Activated CD8-positive, alpha-beta T cell treated with anti-CD3 and anti-CD28 coated beads for 36 hours (primary cell): ENCODE results near the gene EPB41L2. TPM values are rescaled to one million over a fixed set of nuclear protein-coding genes. Genes with fewer than 3 reads are reported as not detected.

ENCODE experiments used
- ATAC-seq: fragments of 200-7000 bp; cut with Tn5 transposase; one replicate; pipeline ENCODE4 v1.10.0; 2021; ENCODE audit warnings: mild to moderate bottlenecking, moderate library complexity
- CTCF ChIA-PET: fragments of 350-600 bp; sonication (Branson Sonifier 250); formaldehyde crosslinking; loops from one replicate; lab custom pipeline; 2021; ENCODE audit warnings: antibody characterized with exemption; lab: Charles Lee
- POLR2A ChIA-PET: fragments of 350-600 bp; sonication (Branson Sonifier 250); formaldehyde crosslinking; loops from one replicate; lab custom pipeline; 2021; ENCODE audit warnings: antibody characterized with exemption; lab: Charles Lee
- DNase-seq: peaks from one replicate; pipeline ENCODE4 v3.0.0-alpha.2; 2020
- H3K27ac Mint-ChIP-seq: one replicate; pipeline ENCODE4 v1.8.0; 2021; ENCODE audit warnings: mild to moderate bottlenecking, mixed read lengths
- H3K27me3 Mint-ChIP-seq: one replicate; pipeline ENCODE4 v1.8.0; 2021; ENCODE audit warnings: mixed read lengths
- H3K36me3 Mint-ChIP-seq: one replicate; pipeline ENCODE4 v1.8.0; 2021; ENCODE audit warnings: low read depth, mixed read lengths
- H3K4me1 Mint-ChIP-seq: one replicate; pipeline ENCODE4 v1.8.0; 2021; ENCODE audit warnings: low read depth, mixed read lengths
- H3K4me3 Mint-ChIP-seq: one replicate; pipeline ENCODE4 v1.8.0; 2021; ENCODE audit warnings: mild to moderate bottlenecking, moderate library complexity, mixed read lengths
- H3K9me3 Mint-ChIP-seq: one replicate; pipeline ENCODE4 v1.8.0; 2021; ENCODE audit warnings: mixed read lengths
- intact Hi-C: fragments of 100-400 bp; cut with micrococcal nuclease; formaldehyde crosslinking; loops from one replicate; pipeline ENCODE4 v1.10.0; 2022
- total RNA-seq, 2 experiments: library from RNA; stranded (reverse); gene quantifications; one replicate each; pipeline ENCODE4 v1.2.3, GENCODE V29; 2021
- TF ChIP-seq, protein P1 (sequence below): fragments of 200-600 bp; IDR thresholded peaks from one replicate; pipeline ENCODE4 v1.8.0; 2022; ENCODE audit warnings: antibody characterized with exemption, mild to moderate bottlenecking

The EPB41L2 gene
- total RNA-seq, 2 experiments from 2014 or later = 30.6 to 33.3 TPM

DNA sequence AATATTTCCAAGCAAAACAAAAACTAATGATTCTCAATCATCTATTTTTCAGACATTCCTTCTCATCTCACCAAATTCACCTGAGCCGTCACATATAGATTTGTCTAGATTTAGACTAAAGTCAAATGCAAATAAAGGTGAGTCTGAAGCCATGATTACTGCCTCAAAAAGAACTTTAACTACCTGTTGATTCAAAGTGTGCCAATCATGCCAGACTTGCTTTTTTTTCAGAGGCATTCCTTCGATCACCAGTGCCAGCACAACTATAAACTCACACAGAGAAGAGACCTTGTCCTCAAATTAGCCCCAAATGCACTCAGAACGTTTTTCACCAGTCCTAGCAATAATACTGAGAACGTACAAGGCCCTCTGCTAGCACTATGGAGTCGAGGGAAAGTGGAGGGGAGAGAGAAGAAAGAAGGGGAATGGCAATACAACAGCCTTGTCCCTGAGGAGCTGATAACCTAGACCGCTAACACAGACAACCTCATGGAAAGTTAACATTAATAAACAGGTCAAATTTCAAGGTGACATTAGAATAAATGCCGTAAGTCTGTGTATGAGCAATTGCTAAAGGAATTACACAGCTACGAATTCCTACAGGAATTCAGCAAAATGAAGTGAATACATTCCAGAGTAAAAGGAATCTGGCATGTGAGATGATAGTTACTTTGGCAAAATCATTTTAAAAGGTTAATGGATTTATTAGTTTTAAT lies 60.9 kb downstream of the EPB41L2 start:
- Mint-ChIP-seq H3K27ac (no peak overlapping the region), H3K9me3 (peaks cover 5% of the 10 kb centered on the region), H3K27me3 (no peaks in the 10 kb centered on the region), H3K36me3 (peaks cover 4% of the 10 kb centered on the region), H3K4me1 (no peaks in the 10 kb centered on the region), H3K4me3 (no peak overlapping the region)
- ATAC-seq = no peak
- ChIA-PET POLR2A (no interaction called here), CTCF (no interaction called here)
- TF ChIP-seq, protein P1, sequence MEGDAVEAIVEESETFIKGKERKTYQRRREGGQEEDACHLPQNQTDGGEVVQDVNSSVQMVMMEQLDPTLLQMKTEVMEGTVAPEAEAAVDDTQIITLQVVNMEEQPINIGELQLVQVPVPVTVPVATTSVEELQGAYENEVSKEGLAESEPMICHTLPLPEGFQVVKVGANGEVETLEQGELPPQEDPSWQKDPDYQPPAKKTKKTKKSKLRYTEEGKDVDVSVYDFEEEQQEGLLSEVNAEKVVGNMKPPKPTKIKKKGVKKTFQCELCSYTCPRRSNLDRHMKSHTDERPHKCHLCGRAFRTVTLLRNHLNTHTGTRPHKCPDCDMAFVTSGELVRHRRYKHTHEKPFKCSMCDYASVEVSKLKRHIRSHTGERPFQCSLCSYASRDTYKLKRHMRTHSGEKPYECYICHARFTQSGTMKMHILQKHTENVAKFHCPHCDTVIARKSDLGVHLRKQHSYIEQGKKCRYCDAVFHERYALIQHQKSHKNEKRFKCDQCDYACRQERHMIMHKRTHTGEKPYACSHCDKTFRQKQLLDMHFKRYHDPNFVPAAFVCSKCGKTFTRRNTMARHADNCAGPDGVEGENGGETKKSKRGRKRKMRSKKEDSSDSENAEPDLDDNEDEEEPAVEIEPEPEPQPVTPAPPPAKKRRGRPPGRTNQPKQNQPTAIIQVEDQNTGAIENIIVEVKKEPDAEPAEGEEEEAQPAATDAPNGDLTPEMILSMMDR = no peak
- intact Hi-C loops = no loop called here
- no peak for DNase-seq

DNA sequence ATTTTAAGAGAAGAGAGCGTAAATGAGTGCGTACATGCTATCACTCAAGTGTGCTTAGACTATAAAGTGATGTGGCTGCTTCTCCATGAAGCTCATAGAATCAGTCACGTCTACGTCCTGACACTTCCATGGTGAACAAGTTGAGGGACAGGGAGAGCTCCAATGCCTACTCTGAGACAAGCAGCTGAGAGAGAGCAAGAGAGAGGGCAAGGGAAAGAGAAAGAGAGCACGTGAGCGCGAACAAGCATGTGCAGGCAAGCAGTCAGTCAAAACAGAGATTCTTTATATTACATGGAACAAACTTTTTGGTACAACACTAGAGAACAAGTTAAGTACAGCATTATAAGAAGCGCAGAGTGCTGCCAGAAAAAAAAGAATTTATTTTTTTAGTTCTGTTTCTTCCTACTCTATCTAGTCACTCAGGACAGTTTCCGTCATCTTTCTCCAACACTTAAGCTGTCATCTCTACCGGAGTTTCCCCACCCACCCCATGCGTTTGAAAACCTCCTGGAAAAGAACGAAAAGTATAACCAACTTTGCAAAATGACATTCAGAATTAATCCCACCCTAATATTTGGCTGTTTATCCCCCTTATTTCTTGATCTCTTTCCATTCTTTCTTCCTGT lies 61.8 kb downstream of the EPB41L2 start:
- TF ChIP-seq, protein P1 = no peak
- ATAC-seq (no peak), DNase-seq (no peak)
- Mint-ChIP-seq H3K27me3 (no peaks in the 10 kb centered on the region), H3K36me3 (no peaks in the 10 kb centered on the region), H3K4me1 (no peaks in the 10 kb centered on the region), H3K4me3 (no peak overlapping the region), H3K27ac (no peak overlapping the region), H3K9me3 (no peaks in the 10 kb centered on the region)
- ChIA-PET CTCF (no interaction called here), POLR2A (no interaction called here)
- intact Hi-C loops = no loop called here

DNA sequence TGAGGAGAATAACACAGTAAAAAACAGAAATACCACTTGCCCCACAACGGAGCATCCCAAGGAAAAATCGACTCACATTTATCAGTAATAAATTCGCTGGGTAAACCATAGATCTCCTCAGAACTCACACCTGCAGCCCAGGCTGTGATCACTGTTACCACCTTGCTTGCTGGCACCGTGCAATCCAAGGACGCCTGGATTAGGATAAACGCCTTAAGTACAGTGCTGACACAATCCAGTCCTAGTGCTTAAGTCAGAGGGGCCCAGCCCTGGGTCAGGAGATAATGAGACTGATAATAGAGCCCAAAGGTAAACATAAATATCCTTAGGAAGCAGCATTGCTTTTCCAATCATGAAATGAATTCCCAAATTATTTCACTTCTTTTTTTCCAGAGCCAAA lies 62.5 kb downstream of the EPB41L2 start:
- ChIA-PET CTCF (interaction anchor here (1.4 kb wide), 1 partner anchor 116 kb away, joined by 3 read pairs; no protein-coding TSS in a partner anchor), POLR2A (no interaction called here)
- Mint-ChIP-seq H3K9me3 (no peaks in the 10 kb centered on the region), H3K4me1 (no peaks in the 10 kb centered on the region), H3K36me3 (no peaks in the 10 kb centered on the region), H3K4me3 (no peak overlapping the region), H3K27me3 (no peaks in the 10 kb centered on the region), H3K27ac (no peak overlapping the region)
- ATAC-seq (no peak), DNase-seq (no peak)
- TF ChIP-seq, protein P1 = no peak
- intact Hi-C loops = no loop called here

DNA sequence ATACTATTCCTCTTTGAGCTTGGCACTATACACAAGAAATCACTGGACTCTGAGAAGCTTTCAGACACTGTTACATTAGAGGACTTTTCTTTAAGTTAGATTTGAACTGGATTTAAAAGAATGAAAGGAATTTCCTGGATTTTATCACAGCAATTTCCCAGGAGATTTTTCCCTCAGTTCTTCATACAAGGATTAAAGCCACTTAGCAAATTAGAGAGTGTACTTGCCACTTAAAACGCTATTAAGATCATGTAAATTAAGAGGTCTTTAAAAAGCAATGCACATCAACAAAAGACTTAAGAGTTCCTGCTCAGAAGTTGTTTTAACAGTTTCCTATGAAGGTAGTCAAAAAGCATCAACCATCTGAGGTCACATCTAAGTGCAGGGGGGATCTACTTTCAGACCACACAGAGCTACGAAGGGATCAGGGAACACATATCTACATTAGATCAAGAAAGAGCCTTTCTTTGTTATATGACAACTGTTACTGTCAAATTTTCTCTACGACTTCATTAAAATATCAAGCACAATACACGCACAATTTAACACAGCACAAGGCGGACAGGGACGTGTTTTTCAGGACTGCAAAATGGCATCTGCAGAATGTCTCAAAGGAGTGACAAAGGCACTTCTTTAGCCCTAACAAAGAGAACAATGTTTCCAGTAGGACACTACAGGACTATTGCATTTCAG lies 65.8 kb downstream of the EPB41L2 start:
- Mint-ChIP-seq H3K4me1 (no peaks in the 10 kb centered on the region), H3K27ac (no peak overlapping the region), H3K27me3 (no peaks in the 10 kb centered on the region), H3K4me3 (no peak overlapping the region), H3K9me3 (no peaks in the 10 kb centered on the region), H3K36me3 (no peaks in the 10 kb centered on the region)
- CTCF ChIA-PET = no interaction called here
- ATAC-seq (no peak), DNase-seq (no peak)
- TF ChIP-seq, protein P1 = no peak
- intact Hi-C loops = no loop called here
- POLR2A ChIA-PET = interaction anchor here (0.5 kb wide), 1 partner anchor 85 kb away, joined by 3 read pairs; no protein-coding TSS in a partner anchor

DNA sequence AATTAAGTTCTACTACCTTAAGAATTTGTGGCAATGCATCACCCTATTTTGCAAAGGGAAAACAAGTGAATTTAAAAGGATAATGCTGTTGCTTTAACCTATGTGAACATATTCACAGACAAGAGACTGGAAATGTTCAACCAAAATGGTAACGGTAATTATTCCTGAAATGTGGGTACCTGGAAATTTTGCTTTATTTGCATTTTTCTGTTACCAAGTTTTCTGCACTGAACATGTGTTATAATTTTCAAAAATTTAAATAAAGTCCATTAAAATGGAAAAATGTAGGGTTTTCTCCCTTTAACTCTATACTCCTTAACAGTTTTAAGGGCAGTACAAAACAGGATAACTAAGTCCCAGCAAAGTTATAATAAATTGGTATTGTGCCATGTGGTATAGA lies 66.4 kb downstream of the EPB41L2 start:
- Mint-ChIP-seq H3K36me3 (no peaks in the 10 kb centered on the region), H3K4me3 (no peak overlapping the region), H3K9me3 (no peaks in the 10 kb centered on the region), H3K27me3 (no peaks in the 10 kb centered on the region), H3K27ac (no peak overlapping the region), H3K4me1 (no peaks in the 10 kb centered on the region)
- intact Hi-C loops = no loop called here
- TF ChIP-seq, protein P1 = no peak
- CTCF ChIA-PET = no interaction called here
- POLR2A ChIA-PET = interaction anchor here (0.5 kb wide), 1 partner anchor 86 kb away, joined by 3 read pairs; no protein-coding TSS in a partner anchor
- DNase-seq = no peak
- no peak for ATAC-seq
